ENCODE results near the gene DCUN1D2.

The DCUN1D2 gene

DNA sequence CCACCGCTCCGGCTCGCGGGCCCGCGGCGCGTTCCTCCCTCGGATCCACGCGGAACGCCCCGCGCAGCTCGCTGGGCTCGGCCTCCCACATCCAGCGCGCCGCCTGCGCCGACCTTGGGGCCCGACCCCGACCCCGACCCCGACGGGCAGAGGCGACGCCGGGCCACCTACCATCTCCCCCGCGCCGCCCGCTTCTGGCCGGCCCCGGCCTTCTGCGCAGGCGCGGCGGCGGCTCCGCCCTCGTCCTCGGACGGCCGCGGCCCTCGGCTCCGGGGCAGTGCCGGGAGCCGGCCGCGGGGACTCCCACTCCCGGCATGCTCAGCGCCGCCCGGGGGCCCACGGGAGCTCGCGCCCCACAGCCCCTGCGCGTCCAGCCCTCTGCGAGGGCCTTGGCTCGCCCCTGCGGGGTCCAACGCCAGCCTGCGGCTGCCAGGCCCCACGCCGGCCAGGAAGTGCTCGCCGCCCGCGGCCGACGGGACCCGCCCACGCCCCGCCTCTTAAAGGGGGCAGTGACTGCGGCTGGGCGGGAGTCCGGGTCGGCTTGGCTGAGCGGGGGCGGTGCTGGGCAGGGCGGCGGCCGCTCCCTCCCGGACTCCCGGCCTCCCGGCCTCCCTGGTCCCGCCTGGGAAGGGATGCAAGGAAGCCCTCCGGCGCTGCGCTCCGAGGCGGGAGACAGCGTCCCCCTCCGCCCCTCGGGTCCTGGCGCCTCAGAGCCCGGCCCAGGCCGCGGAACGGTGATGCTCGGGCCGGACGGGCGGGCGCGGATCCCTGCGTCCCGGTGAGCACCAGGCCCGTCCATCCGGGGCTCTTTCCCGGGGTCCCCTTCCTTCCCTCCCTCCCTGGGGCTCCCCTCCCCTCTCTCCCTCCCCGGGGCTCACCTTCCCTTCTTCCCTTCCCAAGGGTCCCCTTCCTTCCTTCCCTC, at the start of gene DCUN1D2:
Gene DCUN1D2 (minus strand): TSS at position 216 of the 922 bp plus-strand sequence. CDS start 42 bp downstream, at position 174.
- H3K36me3 ChIP-seq (ENCODE audit: low read depth) = peaks cover 33% of the 10 kb centered on the region
- H3K4me3 ChIP-seq (ENCODE audit: severe bottlenecking) = peak within 1 kb of the TSS; percentile 87
- H3K9me3 ChIP-seq (ENCODE audit: severe bottlenecking) = no peaks in the 10 kb centered on the region
- DNase-seq (ENCODE audit: low spot score) (peak; percentile 92), ATAC-seq (ENCODE audit: low read depth) (peak; percentile 80)
- peak within 1 kb of the TSS; percentile 72 for H3K27ac ChIP-seq (ENCODE audit: poor library complexity, severe bottlenecking)
- H3K27me3 ChIP-seq (ENCODE audit: insufficient read depth, poor library complexity, severe bottlenecking) = no peaks in the 10 kb centered on the region
- TF ChIP-seq, protein P1, sequence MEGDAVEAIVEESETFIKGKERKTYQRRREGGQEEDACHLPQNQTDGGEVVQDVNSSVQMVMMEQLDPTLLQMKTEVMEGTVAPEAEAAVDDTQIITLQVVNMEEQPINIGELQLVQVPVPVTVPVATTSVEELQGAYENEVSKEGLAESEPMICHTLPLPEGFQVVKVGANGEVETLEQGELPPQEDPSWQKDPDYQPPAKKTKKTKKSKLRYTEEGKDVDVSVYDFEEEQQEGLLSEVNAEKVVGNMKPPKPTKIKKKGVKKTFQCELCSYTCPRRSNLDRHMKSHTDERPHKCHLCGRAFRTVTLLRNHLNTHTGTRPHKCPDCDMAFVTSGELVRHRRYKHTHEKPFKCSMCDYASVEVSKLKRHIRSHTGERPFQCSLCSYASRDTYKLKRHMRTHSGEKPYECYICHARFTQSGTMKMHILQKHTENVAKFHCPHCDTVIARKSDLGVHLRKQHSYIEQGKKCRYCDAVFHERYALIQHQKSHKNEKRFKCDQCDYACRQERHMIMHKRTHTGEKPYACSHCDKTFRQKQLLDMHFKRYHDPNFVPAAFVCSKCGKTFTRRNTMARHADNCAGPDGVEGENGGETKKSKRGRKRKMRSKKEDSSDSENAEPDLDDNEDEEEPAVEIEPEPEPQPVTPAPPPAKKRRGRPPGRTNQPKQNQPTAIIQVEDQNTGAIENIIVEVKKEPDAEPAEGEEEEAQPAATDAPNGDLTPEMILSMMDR (IDR thresholded peaks at IDR 0.05; ENCODE audit: poor library complexity, severe bottlenecking) = no peak
- H3K4me1 ChIP-seq (ENCODE audit: insufficient read depth, poor library complexity, severe bottlenecking) = peaks cover 32% of the 10 kb centered on the region

- Histone ChIP-seq H3K9me3 (ENCODE audit: severe bottlenecking) (no peaks in the 10 kb centered on the region), H3K4me3 (ENCODE audit: severe bottlenecking) (no peak overlapping the region), H3K27ac (ENCODE audit: poor library complexity, severe bottlenecking) (no peak overlapping the region), H3K36me3 (ENCODE audit: low read depth) (peaks cover 37% of the 10 kb centered on the region), H3K4me1 (ENCODE audit: insufficient read depth, poor library complexity, severe bottlenecking) (no peaks in the 10 kb centered on the region), H3K27me3 (ENCODE audit: insufficient read depth, poor library complexity, severe bottlenecking) (no peaks in the 10 kb centered on the region)
- TF ChIP-seq, protein P1 (IDR thresholded peaks at IDR 0.05; ENCODE audit: poor library complexity, severe bottlenecking) = no peak
- ATAC-seq (ENCODE audit: low read depth) (no peak), DNase-seq (ENCODE audit: low spot score) (peak; percentile 8)
These were observed 49.3 kb upstream of the DCUN1D2 start for GRCh38 chr13:113539822-113540221.

DNA sequence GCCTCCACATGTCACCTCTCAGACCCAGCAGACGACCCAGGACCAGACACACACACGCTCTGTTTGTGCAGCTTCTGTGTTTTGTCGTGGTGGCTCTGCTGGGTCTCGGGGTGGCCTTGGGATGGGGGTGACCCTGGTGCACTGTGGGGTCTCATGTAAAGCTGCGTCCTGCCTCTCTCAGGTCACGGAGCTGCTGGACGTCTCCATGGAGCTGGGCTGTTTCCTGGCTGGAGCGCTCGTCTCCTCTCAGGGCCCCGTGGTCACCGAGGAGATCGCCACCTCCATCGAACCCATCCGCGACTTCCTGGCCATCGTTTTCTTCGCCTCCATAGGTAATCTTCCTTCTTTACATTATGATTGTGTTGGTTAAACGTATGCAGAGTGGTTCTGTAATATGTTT, 48.7 kb upstream of the DCUN1D2 start:
- Histone ChIP-seq H3K4me1 (ENCODE audit: insufficient read depth, poor library complexity, severe bottlenecking) (no peaks in the 10 kb centered on the region), H3K27ac (ENCODE audit: poor library complexity, severe bottlenecking) (no peak overlapping the region), H3K27me3 (ENCODE audit: insufficient read depth, poor library complexity, severe bottlenecking) (no peaks in the 10 kb centered on the region), H3K36me3 (ENCODE audit: low read depth) (peaks cover 39% of the 10 kb centered on the region), H3K9me3 (ENCODE audit: severe bottlenecking) (no peaks in the 10 kb centered on the region), H3K4me3 (ENCODE audit: severe bottlenecking) (no peak overlapping the region)
- TF ChIP-seq, protein P1 (IDR thresholded peaks at IDR 0.05; ENCODE audit: poor library complexity, severe bottlenecking) = no peak
- peak; percentile 39 for DNase-seq (ENCODE audit: low spot score)
- no peak for ATAC-seq (ENCODE audit: low read depth)

GRCh38 chr13:113538689-113539058, 48.2 kb upstream of the DCUN1D2 start:
- H3K4me3 ChIP-seq (ENCODE audit: severe bottlenecking) = no peak overlapping the region
- TF ChIP-seq, protein P1 (IDR thresholded peaks at IDR 0.05; ENCODE audit: poor library complexity, severe bottlenecking) = no peak
- no peak overlapping the region for H3K27ac ChIP-seq (ENCODE audit: poor library complexity, severe bottlenecking)
- no peak for ATAC-seq (ENCODE audit: low read depth)
- H3K36me3 ChIP-seq (ENCODE audit: low read depth) = peaks cover 41% of the 10 kb centered on the region
- no peaks in the 10 kb centered on the region for H3K27me3 ChIP-seq (ENCODE audit: insufficient read depth, poor library complexity, severe bottlenecking)
- no peaks in the 10 kb centered on the region for H3K4me1 ChIP-seq (ENCODE audit: insufficient read depth, poor library complexity, severe bottlenecking)
- DNase-seq (ENCODE audit: low spot score) = peak; percentile 39
- H3K9me3 ChIP-seq (ENCODE audit: severe bottlenecking) = no peaks in the 10 kb centered on the region
